H4 (cell line): ENCODE data around the gene CFAP210. TPM values are rescaled to one million over a fixed set of nuclear protein-coding genes. Genes with fewer than 3 reads are reported as not detected.

Experiments used
- DNase-seq: peaks from one replicate; pipeline ENCODE4 v3.0.0-alpha.2; 2015; ENCODE audit warnings: low spot score
- total RNA-seq: library from RNA; depleted of rRNA; stranded (reverse); fragments of >200 nt; shearing (Covaris generic); gene quantifications from 2 replicates; pipeline ENCODE4 v1.2.3, GENCODE V29; 2014; rRNA removed

CFAP210 gene
- total RNA-seq = not detected in 2 replicates

GRCh38 chr2:169694113-169694893 lies at the start of gene CFAP210, which contains the start of gene PHOSPHO2:
Gene CFAP210, minus strand, starts transcription at chr2:169694405. Its CDS starts 78 bp downstream, at chr2:169694327.
Gene PHOSPHO2, plus strand, starts transcription at chr2:169694469. Its CDS starts 6,503 bp downstream, at chr2:169700972.
- peak; percentile 95 for DNase-seq

- no peak for DNase-seq
Observed at GRCh38 chr2:169743549-169743948, 49.3 kb upstream of the CFAP210 start.

GRCh38 chr2:169739351-169739750 lies 45.1 kb upstream of the CFAP210 start:
- no peak for DNase-seq

- DNase-seq = no peak
Observed at GRCh38 chr2:169738566-169739229, 44.5 kb upstream of the CFAP210 start.

- DNase-seq = no peak
Observed at GRCh38 chr2:169736902-169737301, 42.7 kb upstream of the CFAP210 start.

- no peak for DNase-seq
Observed at GRCh38 chr2:169735623-169736022, 41.4 kb upstream of the CFAP210 start.

GRCh38 chr2:169734169-169734847 lies 40.1 kb upstream of the CFAP210 start:
- no peak for DNase-seq

GRCh38 chr2:169732583-169733358 lies 38.6 kb upstream of the CFAP210 start:
- DNase-seq = no peak

GRCh38 chr2:169732075-169732474 lies 37.9 kb upstream of the CFAP210 start:
- no peak for DNase-seq

GRCh38 chr2:169729274-169729605 lies 35.0 kb upstream of the CFAP210 start:
- no peak for DNase-seq

GRCh38 chr2:169727065-169727464 lies 32.9 kb upstream of the CFAP210 start:
- no peak for DNase-seq

- no peak for DNase-seq
Observed at GRCh38 chr2:169721016-169721415, 26.8 kb upstream of the CFAP210 start.

GRCh38 chr2:169718930-169719504 lies 24.8 kb upstream of the CFAP210 start:
- no peak for DNase-seq

GRCh38 chr2:169717691-169718063 lies 23.5 kb upstream of the CFAP210 start:
- DNase-seq = no peak

- no peak for DNase-seq
Observed at GRCh38 chr2:169716938-169717690, 22.9 kb upstream of the CFAP210 start.

- no peak for DNase-seq
Observed at GRCh38 chr2:169716238-169716886, 22.2 kb upstream of the CFAP210 start.

- no peak for DNase-seq
Observed at GRCh38 chr2:169715379-169716237, 21.4 kb upstream of the CFAP210 start.

GRCh38 chr2:169714699-169715098 lies 20.5 kb upstream of the CFAP210 start:
- no peak for DNase-seq

- no peak for DNase-seq
Observed at GRCh38 chr2:169713331-169713730, 19.1 kb upstream of the CFAP210 start.
